HG02840 (cell line): ENCODE measurements around the gene GRID2.
A peak's percentile ranks its signal among the peaks of the same experiment; 100 is the strongest.

Experiments
- ATAC-seq: cut with Tn5 transposase; IDR thresholded peaks from one replicate; pipeline ENCODE4 v1.9.1; 2021; ENCODE audit warnings: mild to moderate bottlenecking, moderate library complexity, moderate number of reproducible peaks; ENCODE audit not compliant: unreplicated experiment, low FRiP score

Gene GRID2

GRCh38 chr4:93710101-93710846 lies 1406.5 kb downstream of the GRID2 start:
- ATAC-seq = no peak

- no peak for ATAC-seq
These were observed 1407.2 kb downstream of the GRID2 start for GRCh38 chr4:93710847-93711430.

DNA sequence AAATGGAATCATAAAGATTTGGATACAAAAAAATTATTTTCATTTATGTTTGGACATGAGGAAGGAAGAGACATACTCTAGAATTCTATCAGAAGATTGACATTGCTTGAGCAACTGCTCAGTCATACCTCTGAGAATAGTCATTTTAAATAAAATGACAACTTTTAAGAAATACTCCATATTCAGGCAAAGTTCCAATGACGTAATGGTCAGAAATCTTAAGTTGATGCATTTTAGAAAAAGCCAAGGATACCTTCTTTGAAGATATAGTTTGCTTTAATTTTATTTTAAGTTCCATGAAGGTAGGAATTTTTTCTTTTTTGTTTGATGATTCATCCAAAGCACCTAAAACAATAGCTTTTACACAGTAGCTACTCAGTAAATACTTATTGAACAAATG lies 1414.5 kb downstream of the GRID2 start:
- ATAC-seq = no peak

DNA sequence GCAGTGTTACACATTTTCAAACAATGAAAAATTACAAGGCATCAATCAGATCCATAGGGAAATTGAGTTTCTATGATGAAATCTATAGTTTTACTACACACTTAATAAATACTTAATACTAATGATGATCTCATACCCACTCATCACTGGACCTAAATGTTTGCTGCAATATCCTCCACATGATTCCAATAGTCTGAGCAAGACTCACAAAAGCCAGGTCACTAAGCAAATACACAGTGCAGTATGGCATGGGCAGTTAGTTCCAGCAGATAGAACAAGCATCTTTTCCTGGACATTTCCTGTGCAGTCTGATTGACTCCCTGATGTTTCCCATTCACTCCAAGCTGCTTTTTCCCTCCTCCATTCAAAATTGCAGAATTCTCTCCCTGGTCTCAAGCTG lies 1415.8 kb downstream of the GRID2 start:
- ATAC-seq = no peak

- ATAC-seq = no peak
These were observed 1418.7 kb downstream of the GRID2 start for GRCh38 chr4:93722446-93722845.

DNA sequence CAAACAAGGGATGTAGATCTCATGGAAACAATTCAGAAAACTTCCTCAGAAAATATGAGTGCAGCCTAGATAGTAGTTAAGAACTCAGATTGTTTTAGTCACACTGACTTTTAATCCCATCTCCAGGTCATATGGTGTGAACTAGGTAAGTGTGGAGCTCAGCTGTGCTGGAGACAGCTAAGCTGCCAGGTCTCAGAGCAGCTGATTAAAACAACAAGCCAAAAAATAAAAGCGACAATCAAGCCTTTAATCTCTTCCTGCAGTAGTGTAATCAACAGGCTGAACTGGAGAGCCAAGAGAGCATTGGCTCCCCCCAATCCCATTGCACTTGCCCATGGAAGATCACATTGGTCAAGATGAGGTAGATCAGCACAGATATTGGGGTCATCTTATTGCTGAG lies 1426.5 kb downstream of the GRID2 start:
- no peak for ATAC-seq

DNA sequence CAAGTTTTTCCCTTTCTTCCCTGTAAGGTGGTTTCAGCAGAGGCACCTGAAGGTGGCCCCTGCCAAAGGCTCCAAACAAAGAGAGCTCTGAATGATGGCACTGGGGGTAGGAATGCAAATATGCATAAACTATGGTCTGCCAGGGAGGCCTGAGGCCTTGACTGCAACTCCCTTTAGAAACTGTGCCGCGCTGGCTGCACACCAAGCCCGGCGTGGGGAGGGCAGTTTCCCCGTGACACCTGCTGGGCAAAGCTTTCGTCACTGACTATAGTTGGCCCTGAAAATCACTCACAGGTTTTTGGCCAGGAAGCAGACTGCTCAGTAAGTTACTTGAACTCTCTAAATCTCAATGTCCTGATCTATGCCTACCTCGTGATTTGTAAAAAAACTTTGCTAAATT lies 1427.0 kb downstream of the GRID2 start:
- no peak for ATAC-seq

- no peak for ATAC-seq
These were observed 1427.7 kb downstream of the GRID2 start for GRCh38 chr4:93731456-93731855.

DNA sequence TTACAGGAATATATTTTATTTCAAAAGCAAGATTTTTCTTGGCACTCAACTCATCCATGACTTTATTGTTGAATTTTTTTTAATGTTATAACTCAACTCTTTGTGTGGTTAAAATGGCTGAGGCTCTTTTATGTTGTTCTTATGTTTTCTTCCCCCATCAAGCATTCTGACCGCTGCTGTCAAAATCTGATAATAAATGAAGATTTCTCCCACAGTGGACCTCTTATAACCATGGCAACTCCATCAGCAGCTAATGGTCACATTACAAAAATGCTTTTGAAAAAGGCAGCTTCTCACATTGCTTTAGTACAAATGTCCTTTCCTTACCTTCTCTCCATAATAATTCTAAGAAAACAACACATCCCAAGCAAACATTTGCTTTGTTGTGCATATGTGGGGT lies 1428.7 kb downstream of the GRID2 start:
- ATAC-seq = no peak

DNA sequence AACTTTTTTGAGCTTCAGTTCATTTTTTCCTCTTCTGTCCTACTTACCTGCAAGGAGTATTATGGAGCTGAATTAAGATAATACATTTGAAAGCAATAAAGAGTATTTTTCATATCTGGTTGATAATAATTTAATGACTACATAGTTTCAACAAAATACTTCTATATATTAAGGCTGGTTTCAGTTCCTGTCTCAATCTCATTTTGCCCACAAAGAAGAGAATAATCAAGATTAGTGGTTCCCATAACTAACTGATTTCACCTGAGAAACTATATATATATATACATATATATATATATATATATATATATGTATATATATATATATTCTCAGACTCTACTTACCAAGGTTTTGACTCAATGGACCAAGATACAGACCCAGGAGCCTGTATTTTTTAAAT lies 1437.1 kb downstream of the GRID2 start:
- no peak for ATAC-seq

DNA sequence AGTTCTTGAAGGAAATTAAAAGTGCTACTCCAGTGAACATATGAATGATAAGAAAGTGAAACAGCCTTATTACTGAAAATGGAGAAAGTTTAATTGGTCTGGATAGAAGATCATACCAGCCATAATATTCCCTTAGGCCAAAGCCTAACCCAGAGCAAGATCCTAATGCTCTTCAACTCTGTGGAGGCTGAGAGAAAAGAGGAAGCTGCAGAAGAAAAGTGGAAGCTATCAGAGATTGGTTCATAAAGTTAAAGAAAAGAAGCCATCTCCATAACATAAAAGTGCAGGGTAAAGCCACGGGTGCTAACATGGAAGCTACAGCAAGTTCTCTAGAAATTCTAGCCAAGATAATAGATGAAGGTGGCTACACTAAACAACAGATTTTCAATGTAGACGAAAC lies 1439.3 kb downstream of the GRID2 start:
- ATAC-seq = no peak

- no peak for ATAC-seq
These were observed 1439.9 kb downstream of the GRID2 start for GRCh38 chr4:93743635-93744034.

DNA sequence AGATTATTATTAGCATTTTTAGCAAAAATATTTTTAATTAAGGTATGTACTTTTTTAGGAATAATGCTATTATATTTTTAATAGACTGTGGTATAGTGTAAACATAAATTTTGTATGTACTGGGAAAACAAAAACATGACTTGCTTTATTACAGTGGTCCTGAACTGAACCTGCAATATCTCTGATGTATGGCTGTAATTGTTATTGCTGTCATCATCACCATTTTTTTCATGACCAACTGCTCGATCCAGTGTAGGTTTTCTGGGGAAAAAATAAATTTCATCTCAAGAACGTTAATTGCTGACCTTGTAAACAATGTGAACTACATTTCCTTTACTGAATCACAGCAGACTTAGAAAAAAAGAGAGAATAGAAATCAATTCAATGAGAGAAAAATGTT lies 1441.2 kb downstream of the GRID2 start:
- no peak for ATAC-seq

DNA sequence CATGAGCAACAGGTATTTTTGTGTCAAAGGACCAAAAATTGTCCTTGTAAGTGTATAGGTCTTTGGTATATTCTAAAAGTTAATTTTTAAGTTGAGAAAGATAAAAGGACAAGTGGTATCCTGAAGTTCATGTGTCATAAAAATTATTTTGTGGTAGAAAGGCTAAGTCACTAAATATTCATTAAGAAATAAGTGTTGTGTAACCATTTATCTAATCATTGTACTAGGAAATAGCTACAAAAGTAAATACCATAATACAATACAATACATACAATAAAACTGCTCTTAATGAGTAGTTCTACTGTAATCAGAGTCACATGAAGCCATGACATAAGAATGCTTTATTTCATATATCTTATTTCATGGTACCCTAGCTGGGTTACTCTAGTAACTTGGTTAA lies 1442.3 kb downstream of the GRID2 start:
- no peak for ATAC-seq

DNA sequence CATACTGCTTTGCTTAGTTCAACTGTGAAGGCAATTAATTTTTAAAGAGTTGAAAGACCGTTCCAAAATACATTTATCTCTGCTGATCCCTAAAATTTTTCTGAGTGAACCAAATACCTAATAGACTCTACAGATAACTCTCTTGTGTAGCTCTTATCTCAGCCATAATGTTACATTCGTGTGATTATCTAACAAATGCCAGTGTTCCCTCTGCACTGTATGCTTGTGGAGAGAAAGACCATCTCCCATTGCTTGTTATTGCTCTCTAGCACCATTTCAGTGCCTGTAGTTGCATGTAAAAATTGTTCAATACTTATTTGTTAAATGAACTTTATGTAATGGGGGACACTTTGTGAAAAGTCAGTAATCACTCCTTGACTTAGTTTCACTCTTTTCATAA lies 1443.5 kb downstream of the GRID2 start:
- ATAC-seq = no peak

GRCh38 chr4:93748373-93749291 lies 1444.9 kb downstream of the GRID2 start:
- ATAC-seq = peak; percentile 31

DNA sequence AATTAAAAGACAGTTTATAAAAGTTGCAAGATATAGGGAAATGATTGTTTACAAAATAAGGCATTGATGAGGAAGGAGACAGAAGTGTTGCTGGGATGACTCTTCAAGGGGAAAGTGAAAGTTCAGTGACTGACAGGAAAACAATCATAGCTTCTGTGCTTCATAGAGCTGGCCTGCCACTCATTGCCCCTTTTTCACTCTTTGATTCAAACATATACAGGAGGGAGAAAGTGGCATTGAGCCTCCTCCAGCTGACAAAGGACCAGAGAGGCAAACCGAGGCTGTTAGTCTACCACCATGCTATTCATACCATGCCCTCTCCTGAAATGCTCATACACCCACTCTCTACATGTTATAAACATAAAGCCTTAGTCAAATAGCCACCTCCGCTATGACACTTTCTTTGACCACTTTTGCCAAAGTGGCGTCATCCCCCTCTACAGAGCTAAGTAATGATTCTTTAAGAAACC lies 1445.6 kb downstream of the GRID2 start:
- peak; percentile 77 for ATAC-seq

GRCh38 chr4:93751411-93751810 lies 1447.6 kb downstream of the GRID2 start:
- peak; percentile 37 for ATAC-seq

DNA sequence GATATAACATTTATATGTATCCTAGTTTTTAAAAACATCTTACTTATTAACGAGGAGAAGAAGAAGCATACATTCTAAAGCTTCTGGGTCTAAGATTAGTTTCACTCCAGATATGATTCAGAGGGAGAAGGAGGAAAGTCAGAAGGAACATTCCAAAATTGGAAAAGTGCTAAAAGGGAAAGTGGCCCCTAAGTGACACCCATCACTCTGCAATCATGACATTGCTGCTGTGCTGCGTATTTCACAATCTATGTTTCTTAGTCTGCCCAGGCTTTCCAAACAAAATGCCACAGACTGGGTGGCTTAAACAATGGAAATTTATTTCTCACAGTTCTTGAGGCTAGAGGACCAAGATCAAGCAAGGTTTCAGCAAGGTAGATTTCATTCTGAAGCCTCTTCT lies 1452.3 kb downstream of the GRID2 start:
- no peak for ATAC-seq

DNA sequence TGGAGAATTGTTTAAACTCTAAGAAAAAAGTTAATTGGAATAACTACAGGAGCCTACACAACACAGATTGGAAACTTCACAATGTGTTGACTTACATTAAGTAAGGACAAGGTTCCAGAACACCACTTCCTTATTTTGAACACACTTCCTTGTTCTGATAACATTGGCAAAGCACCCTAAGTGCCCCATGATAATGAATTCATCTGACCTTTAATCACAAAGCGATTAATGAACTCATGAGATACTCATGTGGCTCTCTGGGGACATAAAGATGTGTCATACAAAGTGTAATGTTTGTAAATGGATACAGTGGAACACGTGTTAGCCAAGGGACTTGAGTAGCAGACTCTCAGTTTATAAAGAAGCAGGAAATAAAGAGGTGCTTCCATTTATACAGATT lies 1455.7 kb downstream of the GRID2 start:
- ATAC-seq = no peak

DNA sequence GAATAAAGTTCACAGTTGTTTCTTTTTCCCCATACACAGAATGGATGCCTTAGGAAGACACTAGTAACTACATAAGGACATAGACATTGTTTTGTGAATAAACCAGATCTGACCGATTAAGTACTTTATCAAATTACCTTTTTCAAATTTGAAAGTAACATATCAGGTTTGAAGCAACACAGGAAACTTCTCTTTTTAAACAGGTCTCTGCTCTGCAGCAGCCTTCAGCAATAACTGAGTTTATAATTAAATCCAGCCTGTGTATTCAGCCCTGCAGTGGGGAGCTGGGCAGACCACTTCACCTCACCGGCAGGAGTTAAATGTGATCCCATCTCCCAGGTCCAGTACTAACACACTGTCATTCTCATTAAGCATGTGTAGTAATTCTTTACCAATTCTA lies 1456.5 kb downstream of the GRID2 start:
- ATAC-seq = no peak
